ENCODE results near the gene CLEC16A.

Gene CLEC16A

GRCh38 chr16:11088831-11089230 is 144.5 kb downstream of the CLEC16A start:
- POLR2A ChIA-PET: no interaction called here
- TF ChIP-seq CTCF (IDR thresholded peaks at IDR 0.05; ENCODE audit: insufficient read depth, low read length, missing control alignments): no peak
- CTCF ChIA-PET: interaction anchor here (1.2 to 2.2 kb wide), 2 partner anchors 12 to 124 kb away, joined by 3 to 7 read pairs; no protein-coding TSS in a partner anchor
- H3K4me3 ChIP-seq (ENCODE audit: low read depth, low read length): no peak overlapping the region
- no peak for DNase-seq (ENCODE audit: low read depth, low spot score)

- CTCF ChIA-PET: interaction anchor here (1.2 to 2.2 kb wide), 2 partner anchors 11 to 125 kb away, joined by 3 to 7 read pairs; no protein-coding TSS in a partner anchor
- POLR2A ChIA-PET: no interaction called here
- no peak overlapping the region for H3K4me3 ChIP-seq (ENCODE audit: low read depth, low read length)
- TF ChIP-seq CTCF (IDR thresholded peaks at IDR 0.05; ENCODE audit: insufficient read depth, low read length, missing control alignments): no peak
- DNase-seq (ENCODE audit: low read depth, low spot score): no peak
Observed at GRCh38 chr16:11089504-11090124, 145.2 kb downstream of the CLEC16A start.

GRCh38 chr16:11090232-11090631 is 145.9 kb downstream of the CLEC16A start:
- no peak for DNase-seq (ENCODE audit: low read depth, low spot score)
- ChIA-PET CTCF (interaction anchor here (1.2 to 1.6 kb wide), 2 partner anchors 10 to 127 kb away, joined by 3 to 5 read pairs; no protein-coding TSS in a partner anchor), POLR2A (no interaction called here)
- no peak for TF ChIP-seq CTCF (IDR thresholded peaks at IDR 0.05; ENCODE audit: insufficient read depth, low read length, missing control alignments)
- no peak overlapping the region for H3K4me3 ChIP-seq (ENCODE audit: low read depth, low read length)

- ChIA-PET CTCF (interaction anchor here (1.6 to 1.7 kb wide), 2 partner anchors 9 to 128 kb away, joined by 5 to 8 read pairs; no protein-coding TSS in a partner anchor), POLR2A (interaction anchor here (0.9 kb wide), 1 partner anchor 164 kb away, joined by 3 read pairs; no protein-coding TSS in a partner anchor)
- DNase-seq (ENCODE audit: low read depth, low spot score): no peak
- TF ChIP-seq CTCF (IDR thresholded peaks at IDR 0.05; ENCODE audit: insufficient read depth, low read length, missing control alignments): no peak
- H3K4me3 ChIP-seq (ENCODE audit: low read depth, low read length): no peak overlapping the region
Observed at GRCh38 chr16:11091021-11091785, 146.8 kb downstream of the CLEC16A start.

GRCh38 chr16:11092788-11093571 is 148.6 kb downstream of the CLEC16A start:
- DNase-seq (ENCODE audit: low read depth, low spot score): no peak
- no peak for TF ChIP-seq CTCF (IDR thresholded peaks at IDR 0.05; ENCODE audit: insufficient read depth, low read length, missing control alignments)
- no peak overlapping the region for H3K4me3 ChIP-seq (ENCODE audit: low read depth, low read length)
- POLR2A ChIA-PET: no interaction called here
- CTCF ChIA-PET: interaction anchor here (1.0 to 1.7 kb wide), 4 partner anchors 7 to 164 kb away, joined by 3 to 8 read pairs (median 4); partner anchors contain the start of gene SOCS1
